HEK293 (cell line): ENCODE measurements around the gene ISOC2.

Experiments used
- GLI2 ChIP-seq: fragments of 450-650 bp; formaldehyde crosslinking; IDR thresholded peaks from 2 replicates; pipeline ENCODE4; 2017; ENCODE audit warnings: missing biosample characterization, missing genetic modification characterization, low read depth, borderline replicate concordance
- ZNF274 ChIP-seq, 2 experiments: fragments of 200-500 bp in 1 of 2; fragments of 450-650 bp in 1 of 2; sonication (Bioruptor generic) in 1 of 2; formaldehyde crosslinking in 1 of 2; IDR thresholded peaks; 2 replicates each; pipeline versions ENCODE4 v1.5.1 to v1.6.1; 2014 to 2016; ENCODE audit warnings: borderline replicate concordance in 1 of 2, inconsistent platforms in 1 of 2, low read length in 1 of 2, missing biosample characterization in 1 of 2, missing genetic modification characterization in 1 of 2
- ZNF660 ChIP-seq: fragments of 450-650 bp; IDR thresholded peaks from 2 replicates; pipeline ENCODE4 v1.5.1; 2018; ENCODE audit warnings: missing biosample characterization, mild to moderate bottlenecking, missing genetic modification characterization
- TF ChIP-seq, protein P1 (sequence below): fragments of 450-650 bp; formaldehyde crosslinking; conservative IDR thresholded peaks from 2 replicates; pipeline ENCODE4 v1.5.1; 2016; ENCODE audit warnings: low read depth, missing biosample characterization, missing genetic modification characterization
- TF ChIP-seq, protein P2 (sequence below): sonication (generic); formaldehyde crosslinking; IDR thresholded peaks from 2 replicates; pipeline ENCODE4 v1.8.1; 2022; ENCODE audit warnings: mild to moderate bottlenecking, moderate library complexity, missing genetic modification reagents
- TF ChIP-seq, protein P3 (sequence below): fragments of 450-650 bp; formaldehyde crosslinking; IDR thresholded peaks from 2 replicates; pipeline ENCODE4 v1.5.1; 2016; ENCODE audit warnings: missing biosample characterization, missing genetic modification characterization

- TF ChIP-seq, protein P1, sequence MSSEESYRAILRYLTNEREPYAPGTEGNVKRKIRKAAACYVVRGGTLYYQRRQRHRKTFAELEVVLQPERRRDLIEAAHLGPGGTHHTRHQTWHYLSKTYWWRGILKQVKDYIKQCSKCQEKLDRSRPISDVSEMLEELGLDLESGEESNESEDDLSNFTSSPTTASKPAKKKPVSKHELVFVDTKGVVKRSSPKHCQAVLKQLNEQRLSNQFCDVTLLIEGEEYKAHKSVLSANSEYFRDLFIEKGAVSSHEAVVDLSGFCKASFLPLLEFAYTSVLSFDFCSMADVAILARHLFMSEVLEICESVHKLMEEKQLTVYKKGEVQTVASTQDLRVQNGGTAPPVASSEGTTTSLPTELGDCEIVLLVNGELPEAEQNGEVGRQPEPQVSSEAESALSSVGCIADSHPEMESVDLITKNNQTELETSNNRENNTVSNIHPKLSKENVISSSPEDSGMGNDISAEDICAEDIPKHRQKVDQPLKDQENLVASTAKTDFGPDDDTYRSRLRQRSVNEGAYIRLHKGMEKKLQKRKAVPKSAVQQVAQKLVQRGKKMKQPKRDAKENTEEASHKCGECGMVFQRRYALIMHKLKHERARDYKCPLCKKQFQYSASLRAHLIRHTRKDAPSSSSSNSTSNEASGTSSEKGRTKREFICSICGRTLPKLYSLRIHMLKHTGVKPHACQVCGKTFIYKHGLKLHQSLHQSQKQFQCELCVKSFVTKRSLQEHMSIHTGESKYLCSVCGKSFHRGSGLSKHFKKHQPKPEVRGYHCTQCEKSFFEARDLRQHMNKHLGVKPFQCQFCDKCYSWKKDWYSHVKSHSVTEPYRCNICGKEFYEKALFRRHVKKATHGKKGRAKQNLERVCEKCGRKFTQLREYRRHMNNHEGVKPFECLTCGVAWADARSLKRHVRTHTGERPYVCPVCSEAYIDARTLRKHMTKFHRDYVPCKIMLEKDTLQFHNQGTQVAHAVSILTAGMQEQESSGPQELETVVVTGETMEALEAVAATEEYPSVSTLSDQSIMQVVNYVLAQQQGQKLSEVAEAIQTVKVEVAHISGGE = no peak
- TF ChIP-seq, protein P2, sequence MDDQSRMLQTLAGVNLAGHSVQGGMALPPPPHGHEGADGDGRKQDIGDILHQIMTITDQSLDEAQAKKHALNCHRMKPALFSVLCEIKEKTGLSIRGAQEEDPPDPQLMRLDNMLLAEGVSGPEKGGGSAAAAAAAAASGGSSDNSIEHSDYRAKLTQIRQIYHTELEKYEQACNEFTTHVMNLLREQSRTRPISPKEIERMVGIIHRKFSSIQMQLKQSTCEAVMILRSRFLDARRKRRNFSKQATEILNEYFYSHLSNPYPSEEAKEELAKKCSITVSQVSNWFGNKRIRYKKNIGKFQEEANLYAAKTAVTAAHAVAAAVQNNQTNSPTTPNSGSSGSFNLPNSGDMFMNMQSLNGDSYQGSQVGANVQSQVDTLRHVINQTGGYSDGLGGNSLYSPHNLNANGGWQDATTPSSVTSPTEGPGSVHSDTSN (CRISPR knock-in tag) = no peak
- TF ChIP-seq ZNF660 (tag by site-specific recombination) = no peak
- TF ChIP-seq ZNF274 (IDR thresholded peaks at IDR 0.05; ENCODE audit: low read length) = no peak
- TF ChIP-seq ZNF274 (tag by site-specific recombination; IDR thresholded peaks at IDR 0.05; ENCODE audit: borderline replicate concordance) = no peak
- TF ChIP-seq GLI2 = no peak
- TF ChIP-seq, protein P3, sequence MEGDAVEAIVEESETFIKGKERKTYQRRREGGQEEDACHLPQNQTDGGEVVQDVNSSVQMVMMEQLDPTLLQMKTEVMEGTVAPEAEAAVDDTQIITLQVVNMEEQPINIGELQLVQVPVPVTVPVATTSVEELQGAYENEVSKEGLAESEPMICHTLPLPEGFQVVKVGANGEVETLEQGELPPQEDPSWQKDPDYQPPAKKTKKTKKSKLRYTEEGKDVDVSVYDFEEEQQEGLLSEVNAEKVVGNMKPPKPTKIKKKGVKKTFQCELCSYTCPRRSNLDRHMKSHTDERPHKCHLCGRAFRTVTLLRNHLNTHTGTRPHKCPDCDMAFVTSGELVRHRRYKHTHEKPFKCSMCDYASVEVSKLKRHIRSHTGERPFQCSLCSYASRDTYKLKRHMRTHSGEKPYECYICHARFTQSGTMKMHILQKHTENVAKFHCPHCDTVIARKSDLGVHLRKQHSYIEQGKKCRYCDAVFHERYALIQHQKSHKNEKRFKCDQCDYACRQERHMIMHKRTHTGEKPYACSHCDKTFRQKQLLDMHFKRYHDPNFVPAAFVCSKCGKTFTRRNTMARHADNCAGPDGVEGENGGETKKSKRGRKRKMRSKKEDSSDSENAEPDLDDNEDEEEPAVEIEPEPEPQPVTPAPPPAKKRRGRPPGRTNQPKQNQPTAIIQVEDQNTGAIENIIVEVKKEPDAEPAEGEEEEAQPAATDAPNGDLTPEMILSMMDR (tag by site-specific recombination) = no peak
Observed at GRCh38 chr19:55419624-55420236, 41.7 kb downstream of the ISOC2 start.
